A549 (cell line): ENCODE results near the gene APC2. TPM values are rescaled to one million over a fixed set of nuclear protein-coding genes. Genes with fewer than 3 reads are reported as not detected.

Experiments
- ATAC-seq, 2 experiments: fragments of 200-7000 bp in 1 of 2; fragments of >200 bp in 1 of 2; cut with Nextera tagmentation in 1 of 2; cut with Tn5 transposase in 1 of 2; 3 replicates each; pipeline versions ENCODE4 v1.8.0 to v1.9.1; 2018 to 2020; ENCODE audit warnings: mild to moderate bottlenecking in 1 of 2, moderate library complexity in 1 of 2
- CTCF ChIA-PET: fragments of 300-600 bp; sonication (Branson Sonifier 250); formaldehyde crosslinking; extraction: SDS; loops from one replicate; lab custom pipeline; 2021; ENCODE audit warnings: antibody characterized with exemption, inconsistent platforms; lab: Yijun Ruan, JAX
- POLR2A ChIA-PET: fragments of 350-600 bp; formaldehyde crosslinking; extraction: SDS; loops from one replicate; lab custom pipeline; 2021; ENCODE audit warnings: antibody characterized with exemption, inconsistent platforms; lab: Yijun Ruan, JAX
- DNase-seq, 2 experiments: peaks; one replicate each; pipeline versions ENCODE4 v3.0.0 to v3.0.0-alpha.2; 2011 to 2016; ENCODE audit warnings: low read depth in 1 of 2, low spot score in 1 of 2
- FAIRE-seq: peaks from 2 replicates; lab custom pipeline; 2011; peaks lifted over from hg19 to GRCh38; lab: Jason Lieb, UNC
- H3K27ac ChIP-seq, 2 experiments: fragments of >200 bp; sonication (Bioruptor Twin); formaldehyde crosslinking; 3 replicates each; pipeline ENCODE4 v1.5.1; 2016 to 2017
- H3K4me1 ChIP-seq: fragments of >200 bp; sonication (Bioruptor Twin); formaldehyde crosslinking; 3 replicates; pipeline ENCODE4 v1.6.1; 2016
- H3K4me2 ChIP-seq: fragments of >200 bp; sonication (Bioruptor Twin); formaldehyde crosslinking; 3 replicates; pipeline ENCODE4 v1.6.1; 2016
- H3K4me3 ChIP-seq: fragments of >200 bp; sonication (Bioruptor Twin); formaldehyde crosslinking; 3 replicates; pipeline ENCODE4 v1.5.1; 2016
- H3K9me3 ChIP-seq: fragments of >200 bp; sonication (Bioruptor Twin); formaldehyde crosslinking; 3 replicates; pipeline ENCODE4 v1.6.1; 2016
- CBX2 ChIP-seq: fragments of 200-600 bp; sonication (generic); IDR thresholded peaks from 2 replicates; pipeline ENCODE4 v1.6.1; 2016; ENCODE audit warnings: low read depth, mild to moderate bottlenecking, borderline replicate concordance
- CTCF ChIP-seq: fragments of >200 bp; sonication (Bioruptor Twin); formaldehyde crosslinking; IDR thresholded peaks from 3 replicates; pipeline ENCODE4 v1.5.1; 2016
- EHMT2 ChIP-seq: fragments of 200-600 bp; sonication (generic); IDR thresholded peaks from 2 replicates; pipeline ENCODE4 v1.6.1; 2016; ENCODE audit warnings: antibody characterized with exemption, low read depth, mild to moderate bottlenecking, moderate library complexity
- FOXS1 ChIP-seq: fragments of 250-450 bp; sonication (Bioruptor Pico); IDR thresholded peaks from 2 replicates; pipeline ENCODE4 v1.5.0; 2020; ENCODE audit warnings: mild to moderate bottlenecking, moderate library complexity
- HMGXB4 ChIP-seq: fragments of 250-450 bp; sonication (Bioruptor Pico); IDR thresholded peaks from 2 replicates; pipeline ENCODE4 v1.5.0; 2021; ENCODE audit warnings: mild to moderate bottlenecking, moderate library complexity, borderline replicate concordance
- HOXA7 ChIP-seq: fragments of 250-450 bp; sonication (Bioruptor Pico); IDR thresholded peaks from 2 replicates; pipeline ENCODE4 v1.5.0; 2020; ENCODE audit warnings: mild to moderate bottlenecking, moderate library complexity
- HOXB5 ChIP-seq: fragments of 250-450 bp; sonication (Bioruptor Pico); IDR thresholded peaks from 2 replicates; pipeline ENCODE4 v1.5.0; 2020; ENCODE audit warnings: mild to moderate bottlenecking, moderate library complexity
- JUN ChIP-seq, 2 experiments: fragments of >200 bp; sonication (Bioruptor Twin); formaldehyde crosslinking; IDR thresholded peaks; 2 replicates in 1 of 2; 3 replicates in 1 of 2; pipeline ENCODE4 v1.6.1; 2016 to 2017
- KDM1A ChIP-seq: fragments of 200-600 bp; sonication (generic); IDR thresholded peaks from 2 replicates; pipeline ENCODE4 v1.6.1; 2016; ENCODE audit warnings: low read depth, mild to moderate bottlenecking
- KDM5A ChIP-seq: fragments of 200-600 bp; sonication (generic); IDR thresholded peaks from 2 replicates; pipeline ENCODE4 v1.6.1; 2016; ENCODE audit warnings: antibody characterized with exemption, mild to moderate bottlenecking
- MAZ ChIP-seq: fragments of 150-350 bp; IDR thresholded peaks from 2 replicates; pipeline ENCODE4 v1.6.1; 2014; ENCODE audit warnings: antibody characterized with exemption, low read depth, low read length, borderline replicate concordance
- PBX3 ChIP-seq: IDR thresholded peaks from 2 replicates; pipeline ENCODE4 v1.6.1; 2012
- POLR2A ChIP-seq: IDR thresholded peaks from 2 replicates; pipeline ENCODE4 v1.6.1; 2012; ENCODE audit warnings: mild to moderate bottlenecking, low read length
- POLR2AphosphoS2 ChIP-seq: conservative IDR thresholded peaks from 2 replicates; pipeline ENCODE4 v1.6.1; 2012; ENCODE audit warnings: low read length, improper control_type of control experiment, inconsistent platforms
- RCOR1 ChIP-seq: fragments of 150-350 bp; IDR thresholded peaks from 2 replicates; pipeline ENCODE4 v1.6.1; 2014; ENCODE audit warnings: antibody characterized with exemption, low read length, low read depth
- SREBF2 ChIP-seq: fragments of 450-650 bp; IDR thresholded peaks from 2 replicates; pipeline ENCODE4 v1.6.1; 2014; ENCODE audit warnings: mild to moderate bottlenecking, moderate library complexity
- ZNF302 ChIP-seq: fragments of 250-450 bp; sonication (Bioruptor Pico); IDR thresholded peaks from 2 replicates; pipeline ENCODE4 v1.9.0; 2021; ENCODE audit warnings: inconsistent platforms, mild to moderate bottlenecking, moderate library complexity
- ZSCAN20 ChIP-seq: fragments of 250-450 bp; sonication (Bioruptor Pico); IDR thresholded peaks from 2 replicates; pipeline ENCODE4 v1.8.0; 2022; ENCODE audit warnings: mild to moderate bottlenecking, moderate library complexity
- WGBS: methylation state at CpG from one replicate; pipeline ENCODE4 v1.1.6; 2017; ENCODE audit errors: missing lambda C conversion rate; 5-methylcytosine and 5-hydroxymethylcytosine counted together
- polyA plus RNA-seq, 4 experiments: library from polyadenylated mRNA; depleted of rRNA in 3 of 4; stranded (reverse); fragments of >200 nt; fragmentation: RNase III in 1 of 4; extraction: RNeasy Plus Mini Kit Qiagen cat#74134 plus additional on column Dnase treatment in 1 of 4; gene quantifications; 2 replicates in 3 of 4; 3 replicates in 1 of 4; pipeline ENCODE4 v1.2.3, GENCODE V29; 2011 to 2017
- TF ChIP-seq, protein P1 (sequence below): fragments of 250-450 bp; sonication (Bioruptor Pico); IDR thresholded peaks from 2 replicates; pipeline ENCODE4 v1.5.0; 2020; ENCODE audit warnings: low read depth, mild to moderate bottlenecking, moderate library complexity
- TF ChIP-seq, protein P2 (sequence below): fragments of >200 bp; sonication (Bioruptor Twin); formaldehyde crosslinking; IDR thresholded peaks from 3 replicates; pipeline ENCODE4 v1.6.1; 2016

APC2 gene
- polyA plus RNA-seq, 2 of the 4 experiments (the other 2 are of a cell fraction): 0.36 to 1.6 TPM

GRCh38 chr19:1465191-1466016 is 15.5 kb downstream of the APC2 start:
- FAIRE-seq (no peak), DNase-seq (no peak), ATAC-seq (no peak)
- Histone ChIP-seq H3K4me2 (no peak overlapping the region), H3K4me3 (no peak overlapping the region), H3K27ac (no peak overlapping the region), H3K9me3 (no peaks in the 10 kb centered on the region), H3K4me1 (peaks cover 7% of the 10 kb centered on the region)
- WGBS: 92% methylated on average over 12 of the region's 83 CpGs
- TF ChIP-seq ZNF302 (CRISPR knock-in tag): no peak
- no peak for TF ChIP-seq ZSCAN20 (CRISPR knock-in tag)
- CTCF ChIA-PET: interaction anchor here (0.9 to 2.1 kb wide), 6 partner anchors 8 to 49 kb away, joined by 3 to 7 read pairs (median 3); no protein-coding TSS in a partner anchor
- POLR2A ChIA-PET: interaction anchor here (1.1 kb wide), 1 partner anchor 13 kb away, joined by 3 read pairs; no protein-coding TSS in a partner anchor

- TF ChIP-seq PBX3 (no peak), HOXB5 (CRISPR knock-in tag) (no peak), EHMT2 (no peak), POLR2AphosphoS2 (no peak)
- TF ChIP-seq, all 56 proteins: peak for 0
- Histone ChIP-seq H3K4me1 (peaks cover 7% of the 10 kb centered on the region), H3K4me2 (no peak overlapping the region), H3K4me3 (no peak overlapping the region), H3K9me3 (no peaks in the 10 kb centered on the region), H3K27ac (no peak overlapping the region)
- POLR2A ChIA-PET: interaction anchor here (1.1 kb wide), 1 partner anchor 13 kb away, joined by 3 read pairs; no protein-coding TSS in a partner anchor
- CTCF ChIA-PET: interaction anchor here (0.9 to 2.1 kb wide), 7 partner anchors 8 to 48 kb away, joined by 3 to 7 read pairs (median 3); no protein-coding TSS in a partner anchor
- no peak for DNase-seq
- no peak for FAIRE-seq
- no peak for ATAC-seq
- 98% methylated on average over 24 of the region's 41 CpGs for WGBS
Measured at GRCh38 chr19:1466018-1466460, 16.1 kb downstream of the APC2 start.

DNA sequence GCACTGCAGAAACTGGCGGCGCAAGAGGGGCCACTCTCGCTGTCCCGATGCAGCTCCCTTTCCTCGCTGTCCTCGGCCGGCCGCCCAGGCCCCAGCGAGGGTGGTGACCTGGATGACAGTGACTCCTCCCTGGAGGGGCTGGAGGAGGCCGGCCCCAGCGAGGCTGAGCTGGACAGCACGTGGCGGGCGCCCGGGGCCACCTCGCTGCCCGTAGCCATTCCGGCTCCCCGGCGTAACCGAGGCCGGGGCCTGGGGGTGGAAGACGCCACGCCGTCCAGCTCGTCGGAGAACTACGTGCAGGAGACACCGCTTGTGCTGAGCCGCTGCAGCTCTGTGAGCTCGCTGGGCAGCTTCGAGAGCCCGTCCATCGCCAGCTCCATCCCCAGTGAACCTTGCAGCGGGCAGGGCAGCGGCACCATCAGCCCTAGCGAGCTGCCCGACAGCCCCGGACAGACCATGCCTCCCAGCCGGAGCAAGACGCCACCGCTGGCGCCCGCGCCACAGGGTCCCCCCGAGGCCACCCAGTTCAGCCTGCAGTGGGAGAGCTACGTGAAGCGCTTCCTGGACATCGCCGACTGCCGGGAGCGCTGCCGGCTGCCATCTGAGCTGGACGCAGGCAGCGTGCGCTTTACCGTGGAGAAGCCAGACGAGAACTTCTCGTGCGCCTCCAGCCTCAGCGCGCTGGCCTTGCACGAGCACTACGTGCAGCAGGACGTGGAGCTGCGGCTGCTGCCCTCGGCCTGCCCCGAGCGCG is 16.7 kb downstream of the APC2 start:
- TF ChIP-seq POLR2AphosphoS2: no peak
- TF ChIP-seq POLR2A: no peak
- TF ChIP-seq JUN (IDR thresholded peaks at IDR 0.05): no peak
- POLR2A ChIA-PET: interaction anchor here (1.1 kb wide), 1 partner anchor 14 kb away, joined by 3 read pairs; no protein-coding TSS in a partner anchor
- H3K4me2 ChIP-seq: no peak overlapping the region
- ATAC-seq (no peak), DNase-seq (no peak), FAIRE-seq (no peak)
- CTCF ChIA-PET: interaction anchor here (0.9 to 2.1 kb wide), 6 partner anchors 9 to 48 kb away, joined by 3 to 7 read pairs (median 3); no protein-coding TSS in a partner anchor
- no peak overlapping the region for H3K4me3 ChIP-seq
- WGBS: 87% methylated on average over 3 of the region's 70 CpGs
- no peak overlapping the region for H3K27ac ChIP-seq
- no peaks in the 10 kb centered on the region for H3K9me3 ChIP-seq
- H3K4me1 ChIP-seq: peaks cover 7% of the 10 kb centered on the region

DNA sequence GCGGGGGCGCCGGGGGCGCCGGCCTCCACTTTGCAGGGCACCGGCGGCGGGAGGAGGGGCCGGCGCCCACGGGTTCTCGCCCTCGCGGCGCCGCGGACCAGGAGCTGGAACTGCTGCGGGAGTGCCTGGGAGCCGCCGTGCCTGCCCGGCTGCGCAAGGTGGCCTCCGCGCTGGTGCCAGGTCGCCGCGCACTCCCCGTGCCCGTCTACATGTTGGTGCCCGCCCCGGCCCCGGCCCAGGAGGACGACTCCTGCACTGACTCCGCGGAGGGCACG is 17.2 kb downstream of the APC2 start:
- Histone ChIP-seq H3K27ac (no peak overlapping the region), H3K4me1 (peaks cover 7% of the 10 kb centered on the region), H3K9me3 (no peaks in the 10 kb centered on the region), H3K4me3 (no peak overlapping the region), H3K4me2 (no peak overlapping the region)
- no CpG with 5 or more reads among the region's 36 CpGs for WGBS
- POLR2A ChIA-PET: no interaction called here
- DNase-seq (no peak), ATAC-seq (no peak), FAIRE-seq (no peak)
- CTCF ChIA-PET: interaction anchor here (1.0 to 2.1 kb wide), 2 partner anchors 10 to 15 kb away, joined by 3 to 6 read pairs; no protein-coding TSS in a partner anchor
- TF ChIP-seq POLR2A (no peak), CBX2 (no peak), KDM1A (no peak), HOXB5 (CRISPR knock-in tag) (no peak), RCOR1 (no peak), KDM5A (no peak), SREBF2 (no peak), HMGXB4 (CRISPR knock-in tag) (no peak), MAZ (no peak), HOXA7 (no peak), CTCF (no peak), FOXS1 (CRISPR knock-in tag) (no peak)
- TF ChIP-seq, protein P1, sequence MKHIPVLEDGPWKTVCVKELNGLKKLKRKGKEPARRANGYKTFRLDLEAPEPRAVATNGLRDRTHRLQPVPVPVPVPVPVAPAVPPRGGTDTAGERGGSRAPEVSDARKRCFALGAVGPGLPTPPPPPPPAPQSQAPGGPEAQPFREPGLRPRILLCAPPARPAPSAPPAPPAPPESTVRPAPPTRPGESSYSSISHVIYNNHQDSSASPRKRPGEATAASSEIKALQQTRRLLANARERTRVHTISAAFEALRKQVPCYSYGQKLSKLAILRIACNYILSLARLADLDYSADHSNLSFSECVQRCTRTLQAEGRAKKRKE (CRISPR knock-in tag): no peak
- TF ChIP-seq, protein P2, sequence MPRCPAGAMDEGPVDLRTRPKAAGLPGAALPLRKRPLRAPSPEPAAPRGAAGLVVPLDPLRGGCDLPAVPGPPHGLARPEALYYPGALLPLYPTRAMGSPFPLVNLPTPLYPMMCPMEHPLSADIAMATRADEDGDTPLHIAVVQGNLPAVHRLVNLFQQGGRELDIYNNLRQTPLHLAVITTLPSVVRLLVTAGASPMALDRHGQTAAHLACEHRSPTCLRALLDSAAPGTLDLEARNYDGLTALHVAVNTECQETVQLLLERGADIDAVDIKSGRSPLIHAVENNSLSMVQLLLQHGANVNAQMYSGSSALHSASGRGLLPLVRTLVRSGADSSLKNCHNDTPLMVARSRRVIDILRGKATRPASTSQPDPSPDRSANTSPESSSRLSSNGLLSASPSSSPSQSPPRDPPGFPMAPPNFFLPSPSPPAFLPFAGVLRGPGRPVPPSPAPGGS: no peak
